Measurements from ENCODE around the gene CEP192.
"Not testable (repeated sequence)": the region's sequence is repeated elsewhere in the genome, so short reads cannot be mapped to it uniquely, and the experiment has no call there.

Gene CEP192

GRCh38 chr18:13032173-13032572 is 41.0 kb downstream of the CEP192 start:
- no peak for DNase-seq

- no peak for DNase-seq
These were observed 44.2 kb downstream of the CEP192 start for GRCh38 chr18:13035249-13035914.

GRCh38 chr18:13036622-13037320 is 45.6 kb downstream of the CEP192 start:
- no peak for DNase-seq

- DNase-seq: no peak
These were observed 48.6 kb downstream of the CEP192 start for GRCh38 chr18:13039806-13040205.

GRCh38 chr18:13043066-13043465 is 51.9 kb downstream of the CEP192 start:
- no peak for DNase-seq

- DNase-seq: no peak
These were observed 57.0 kb downstream of the CEP192 start for GRCh38 chr18:13048061-13048595.

GRCh38 chr18:13051159-13051558 is 60.0 kb downstream of the CEP192 start:
- no peak for DNase-seq

- DNase-seq: no peak
These were observed 60.8 kb downstream of the CEP192 start for GRCh38 chr18:13051950-13052349.

- DNase-seq: no peak
These were observed 63.2 kb downstream of the CEP192 start for GRCh38 chr18:13054336-13054735.

GRCh38 chr18:13061630-13062189 is 70.5 kb downstream of the CEP192 start:
- no peak for DNase-seq

- DNase-seq: no peak
These were observed 76.0 kb downstream of the CEP192 start for GRCh38 chr18:13067124-13067523.

GRCh38 chr18:13067966-13068365 is 76.8 kb downstream of the CEP192 start:
- DNase-seq: no peak

GRCh38 chr18:13070460-13070859 is 79.3 kb downstream of the CEP192 start:
- DNase-seq: no peak

GRCh38 chr18:13076886-13077285 is 85.7 kb downstream of the CEP192 start:
- DNase-seq: no peak

- no peak for DNase-seq
These were observed 86.3 kb downstream of the CEP192 start for GRCh38 chr18:13077473-13077872.

GRCh38 chr18:13078065-13078464 is 86.9 kb downstream of the CEP192 start:
- not testable (repeated sequence) for DNase-seq

GRCh38 chr18:13086906-13087305 is 95.7 kb downstream of the CEP192 start:
- DNase-seq: no peak

- DNase-seq: no peak
These were observed 104.3 kb downstream of the CEP192 start for GRCh38 chr18:13095466-13095865.

- DNase-seq: no peak
These were observed 105.1 kb downstream of the CEP192 start for GRCh38 chr18:13096232-13096631.

GRCh38 chr18:13096719-13097118 is 105.6 kb downstream of the CEP192 start:
- DNase-seq: no peak

GRCh38 chr18:13098104-13098503 is 106.9 kb downstream of the CEP192 start:
- not testable (repeated sequence) for DNase-seq

GRCh38 chr18:13099113-13099512 is 108.0 kb downstream of the CEP192 start:
- no peak for DNase-seq

- DNase-seq: no peak
These were observed 109.9 kb downstream of the CEP192 start for GRCh38 chr18:13100942-13101658.

All from DMS53 (cell line).